ENCODE results near the gene EVA1A. TPM values are rescaled to one million over a fixed set of nuclear protein-coding genes. Genes with fewer than 3 reads are reported as not detected.

EVA1A gene
- total RNA-seq, 1 experiment from 2014 or later = not detected

DNA sequence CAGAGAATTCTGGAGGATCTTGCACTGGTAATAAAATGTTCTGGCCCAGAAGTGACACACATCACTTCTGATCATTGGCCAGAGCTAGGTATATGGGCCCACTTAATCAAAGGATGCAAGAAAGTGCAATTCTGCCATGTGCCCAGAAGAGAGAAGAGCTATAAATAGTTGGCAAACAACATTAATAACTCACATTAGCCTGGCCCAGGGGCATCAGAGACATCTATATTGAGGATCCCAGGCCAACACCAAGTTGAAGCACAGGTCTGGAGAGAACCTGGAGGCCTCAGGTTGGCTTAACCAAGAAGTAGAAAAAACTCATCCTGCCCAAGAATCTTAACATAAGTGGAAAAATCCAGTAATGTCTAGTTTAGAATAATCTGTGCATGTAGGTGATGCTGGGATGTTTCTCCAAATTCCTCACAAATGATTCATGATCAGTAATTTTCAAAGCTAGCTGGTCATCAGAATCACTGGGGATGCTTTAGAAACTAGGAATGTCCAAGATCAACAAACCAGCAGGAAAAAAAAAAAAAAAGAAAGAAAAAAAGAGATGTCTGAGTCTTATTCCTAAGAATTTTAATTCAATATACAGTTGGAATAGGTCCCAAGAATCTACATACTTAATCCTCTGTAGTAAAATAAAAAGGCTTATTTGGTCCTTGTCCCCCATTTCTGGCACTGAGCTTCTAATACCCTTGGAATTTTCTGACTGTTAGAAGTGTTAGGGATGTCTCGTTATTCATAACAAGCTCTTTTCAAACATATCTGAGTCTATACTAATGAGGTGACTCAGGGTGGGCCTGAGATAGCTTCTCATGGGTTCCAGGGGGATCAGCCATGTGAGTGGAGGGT, 35.0 kb upstream of the EVA1A start:
- Mint-ChIP-seq H3K36me3 (ENCODE audit: insufficient read depth, unreplicated experiment) (no peaks in the 10 kb centered on the region), H3K4me3 (ENCODE audit: low read depth, unreplicated experiment) (no peak overlapping the region), H3K9me3 (ENCODE audit: low read depth, unreplicated experiment) (no peaks in the 10 kb centered on the region), H3K27ac (ENCODE audit: unreplicated experiment) (no peak overlapping the region), H3K4me1 (ENCODE audit: low read depth, unreplicated experiment) (no peaks in the 10 kb centered on the region), H3K27me3 (ENCODE audit: unreplicated experiment) (peaks cover 19% of the 10 kb centered on the region)
- DNase-seq = no peak
- CTCF ChIA-PET = interaction anchor here (0.7 kb wide), 1 partner anchor 454 kb away, joined by 3 read pairs; no protein-coding TSS in a partner anchor
- TF ChIP-seq, protein P1, sequence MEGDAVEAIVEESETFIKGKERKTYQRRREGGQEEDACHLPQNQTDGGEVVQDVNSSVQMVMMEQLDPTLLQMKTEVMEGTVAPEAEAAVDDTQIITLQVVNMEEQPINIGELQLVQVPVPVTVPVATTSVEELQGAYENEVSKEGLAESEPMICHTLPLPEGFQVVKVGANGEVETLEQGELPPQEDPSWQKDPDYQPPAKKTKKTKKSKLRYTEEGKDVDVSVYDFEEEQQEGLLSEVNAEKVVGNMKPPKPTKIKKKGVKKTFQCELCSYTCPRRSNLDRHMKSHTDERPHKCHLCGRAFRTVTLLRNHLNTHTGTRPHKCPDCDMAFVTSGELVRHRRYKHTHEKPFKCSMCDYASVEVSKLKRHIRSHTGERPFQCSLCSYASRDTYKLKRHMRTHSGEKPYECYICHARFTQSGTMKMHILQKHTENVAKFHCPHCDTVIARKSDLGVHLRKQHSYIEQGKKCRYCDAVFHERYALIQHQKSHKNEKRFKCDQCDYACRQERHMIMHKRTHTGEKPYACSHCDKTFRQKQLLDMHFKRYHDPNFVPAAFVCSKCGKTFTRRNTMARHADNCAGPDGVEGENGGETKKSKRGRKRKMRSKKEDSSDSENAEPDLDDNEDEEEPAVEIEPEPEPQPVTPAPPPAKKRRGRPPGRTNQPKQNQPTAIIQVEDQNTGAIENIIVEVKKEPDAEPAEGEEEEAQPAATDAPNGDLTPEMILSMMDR (IDR thresholded peaks at IDR 0.05; ENCODE audit: unreplicated experiment) = no peak
- BruUV-seq (replicated peaks) = no TSS peak
- intact Hi-C loops (cut with micrococcal nuclease; ENCODE audit: unreplicated experiment) = no loop called here

DNA sequence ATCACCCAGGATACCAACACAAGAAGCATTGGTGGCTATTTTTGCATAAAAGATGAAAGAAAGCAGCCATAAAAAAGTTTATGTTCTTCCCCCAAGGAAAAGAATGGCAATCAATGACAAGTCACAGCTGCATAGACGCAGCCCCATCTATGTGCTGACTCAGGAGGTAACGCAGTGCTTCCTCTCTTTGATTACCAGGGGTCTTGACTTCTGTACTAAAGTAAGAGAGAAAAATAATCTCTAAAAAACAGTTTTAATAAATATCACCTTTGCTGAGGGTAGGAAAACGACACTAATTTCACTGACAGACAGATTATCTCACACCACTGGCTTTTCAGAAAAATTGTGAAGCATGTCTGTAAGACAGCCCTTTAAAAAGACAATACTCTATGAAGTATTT, 33.9 kb upstream of the EVA1A start:
- H3K27me3 Mint-ChIP-seq (ENCODE audit: unreplicated experiment) = peaks cover 19% of the 10 kb centered on the region
- CTCF ChIA-PET = no interaction called here
- no TSS peak for BruUV-seq (replicated peaks)
- intact Hi-C loops (cut with micrococcal nuclease; ENCODE audit: unreplicated experiment) = no loop called here
- no peaks in the 10 kb centered on the region for H3K9me3 Mint-ChIP-seq (ENCODE audit: low read depth, unreplicated experiment)
- H3K36me3 Mint-ChIP-seq (ENCODE audit: insufficient read depth, unreplicated experiment) = no peaks in the 10 kb centered on the region
- no peak for DNase-seq
- H3K4me3 Mint-ChIP-seq (ENCODE audit: low read depth, unreplicated experiment) = no peak overlapping the region
- TF ChIP-seq, protein P1 (IDR thresholded peaks at IDR 0.05; ENCODE audit: unreplicated experiment) = no peak
- no peak overlapping the region for H3K27ac Mint-ChIP-seq (ENCODE audit: unreplicated experiment)
- H3K4me1 Mint-ChIP-seq (ENCODE audit: low read depth, unreplicated experiment) = no peaks in the 10 kb centered on the region

DNA sequence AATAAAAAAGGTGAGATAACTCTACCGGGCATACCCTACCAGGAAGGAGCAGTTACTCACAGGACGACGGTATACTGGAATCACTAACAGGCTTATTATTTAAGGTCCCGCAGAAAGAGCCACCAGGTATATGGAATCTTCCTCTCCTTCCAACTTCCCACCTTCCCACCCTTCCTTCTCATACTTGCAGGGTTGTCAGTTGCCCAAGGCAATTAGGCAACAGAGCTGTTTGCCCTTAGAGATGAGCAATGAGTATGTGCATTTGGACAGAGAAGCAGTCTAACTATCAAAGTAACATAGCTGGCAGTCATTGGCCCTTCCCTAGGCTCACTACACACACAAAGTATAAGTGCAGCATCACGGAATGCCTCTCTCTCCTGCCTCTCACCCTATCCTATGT, 32.1 kb upstream of the EVA1A start:
- no TSS peak for BruUV-seq (replicated peaks)
- no peak for DNase-seq
- Mint-ChIP-seq H3K4me1 (ENCODE audit: low read depth, unreplicated experiment) (no peaks in the 10 kb centered on the region), H3K36me3 (ENCODE audit: insufficient read depth, unreplicated experiment) (no peaks in the 10 kb centered on the region), H3K4me3 (ENCODE audit: low read depth, unreplicated experiment) (no peak overlapping the region), H3K27me3 (ENCODE audit: unreplicated experiment) (peaks cover 19% of the 10 kb centered on the region), H3K9me3 (ENCODE audit: low read depth, unreplicated experiment) (no peaks in the 10 kb centered on the region), H3K27ac (ENCODE audit: unreplicated experiment) (no peak overlapping the region)
- TF ChIP-seq, protein P1 (IDR thresholded peaks at IDR 0.05; ENCODE audit: unreplicated experiment) = no peak
- CTCF ChIA-PET = no interaction called here
- intact Hi-C loops (cut with micrococcal nuclease; ENCODE audit: unreplicated experiment) = no loop called here

DNA sequence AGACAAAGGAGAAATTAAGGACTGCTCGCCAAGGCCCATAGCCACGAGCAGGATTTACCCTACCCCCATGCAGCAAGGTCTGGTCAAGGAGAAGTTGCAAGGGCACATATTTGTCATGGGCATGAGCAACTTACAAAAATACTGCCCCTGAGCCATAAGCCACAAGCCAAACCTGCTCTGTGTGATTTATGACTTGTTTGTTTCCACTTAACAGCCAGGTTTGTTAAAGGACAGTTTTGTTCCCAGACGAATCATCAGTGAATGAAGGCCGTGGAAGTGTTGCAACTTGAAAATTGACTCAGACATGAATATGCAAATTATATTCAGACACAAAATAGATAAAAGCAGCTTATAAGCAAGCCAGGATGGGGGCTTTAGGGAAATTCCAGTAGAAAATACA, 31.3 kb upstream of the EVA1A start:
- H3K36me3 Mint-ChIP-seq (ENCODE audit: insufficient read depth, unreplicated experiment) = no peaks in the 10 kb centered on the region
- intact Hi-C loops (cut with micrococcal nuclease; ENCODE audit: unreplicated experiment) = no loop called here
- no peaks in the 10 kb centered on the region for H3K4me1 Mint-ChIP-seq (ENCODE audit: low read depth, unreplicated experiment)
- H3K27me3 Mint-ChIP-seq (ENCODE audit: unreplicated experiment) = peaks cover 19% of the 10 kb centered on the region
- no peak overlapping the region for H3K27ac Mint-ChIP-seq (ENCODE audit: unreplicated experiment)
- no peak overlapping the region for H3K4me3 Mint-ChIP-seq (ENCODE audit: low read depth, unreplicated experiment)
- DNase-seq = no peak
- CTCF ChIA-PET = interaction anchor here (1.0 kb wide), 1 partner anchor 45 kb away, joined by 3 read pairs; no protein-coding TSS in a partner anchor
- H3K9me3 Mint-ChIP-seq (ENCODE audit: low read depth, unreplicated experiment) = no peaks in the 10 kb centered on the region
- TF ChIP-seq, protein P1 (IDR thresholded peaks at IDR 0.05; ENCODE audit: unreplicated experiment) = no peak
- no TSS peak for BruUV-seq (replicated peaks)
